C4-2B (cell line): ENCODE measurements around the gene FKBP1A.

Source experiments
- ZFX ChIP-seq: fragments of 450-650 bp; IDR thresholded peaks from 2 replicates; pipeline ENCODE4 v1.6.1; 2017
- TF ChIP-seq, protein P1 (sequence below): fragments of 450-650 bp; conservative IDR thresholded peaks from 2 replicates; pipeline ENCODE4 v1.5.1; 2017; ENCODE audit warnings: mild to moderate bottlenecking

- TF ChIP-seq, protein P1, sequence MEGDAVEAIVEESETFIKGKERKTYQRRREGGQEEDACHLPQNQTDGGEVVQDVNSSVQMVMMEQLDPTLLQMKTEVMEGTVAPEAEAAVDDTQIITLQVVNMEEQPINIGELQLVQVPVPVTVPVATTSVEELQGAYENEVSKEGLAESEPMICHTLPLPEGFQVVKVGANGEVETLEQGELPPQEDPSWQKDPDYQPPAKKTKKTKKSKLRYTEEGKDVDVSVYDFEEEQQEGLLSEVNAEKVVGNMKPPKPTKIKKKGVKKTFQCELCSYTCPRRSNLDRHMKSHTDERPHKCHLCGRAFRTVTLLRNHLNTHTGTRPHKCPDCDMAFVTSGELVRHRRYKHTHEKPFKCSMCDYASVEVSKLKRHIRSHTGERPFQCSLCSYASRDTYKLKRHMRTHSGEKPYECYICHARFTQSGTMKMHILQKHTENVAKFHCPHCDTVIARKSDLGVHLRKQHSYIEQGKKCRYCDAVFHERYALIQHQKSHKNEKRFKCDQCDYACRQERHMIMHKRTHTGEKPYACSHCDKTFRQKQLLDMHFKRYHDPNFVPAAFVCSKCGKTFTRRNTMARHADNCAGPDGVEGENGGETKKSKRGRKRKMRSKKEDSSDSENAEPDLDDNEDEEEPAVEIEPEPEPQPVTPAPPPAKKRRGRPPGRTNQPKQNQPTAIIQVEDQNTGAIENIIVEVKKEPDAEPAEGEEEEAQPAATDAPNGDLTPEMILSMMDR, result no peak
- no peak for TF ChIP-seq ZFX
These were observed 38.9 kb downstream of the FKBP1A start for GRCh38 chr20:1353956-1354355.
